Measurements from ENCODE around the gene BRD3OS.

BRD3OS gene

GRCh38 chr9:134007150-134007549, 18.1 kb upstream of the BRD3OS start:
- FAIRE-seq, result no peak

- FAIRE-seq, result no peak
Observed at GRCh38 chr9:134007571-134007970, 17.7 kb upstream of the BRD3OS start.

GRCh38 chr9:134010310-134011173, 14.7 kb upstream of the BRD3OS start:
- no peak for FAIRE-seq

GRCh38 chr9:134011401-134011800, 13.9 kb upstream of the BRD3OS start:
- FAIRE-seq, result no peak

- no peak for FAIRE-seq
Observed at GRCh38 chr9:134014946-134015345, 10.3 kb upstream of the BRD3OS start.

- FAIRE-seq, result no peak
Observed at GRCh38 chr9:134024214-134024792, 978 bp upstream of the BRD3OS start.

- no peak for FAIRE-seq
Observed at GRCh38 chr9:134025606-134026541, 593 bp downstream of the BRD3OS start.

- no peak for FAIRE-seq
Observed at GRCh38 chr9:134026581-134026980, 1.3 kb downstream of the BRD3OS start.

- no peak for FAIRE-seq
Observed at GRCh38 chr9:134026981-134027380, 1.7 kb downstream of the BRD3OS start.

GRCh38 chr9:134027561-134027960, 2.3 kb downstream of the BRD3OS start:
- FAIRE-seq, result no peak

- no peak for FAIRE-seq
Observed at GRCh38 chr9:134028076-134028475, 2.8 kb downstream of the BRD3OS start.

- no peak for FAIRE-seq
Observed at GRCh38 chr9:134028575-134029247, 3.4 kb downstream of the BRD3OS start.

- FAIRE-seq, result no peak
Observed at GRCh38 chr9:134029248-134030226, 4.3 kb downstream of the BRD3OS start.

- FAIRE-seq, result no peak
Observed at GRCh38 chr9:134030821-134031470, 5.7 kb downstream of the BRD3OS start.

- FAIRE-seq, result no peak
Observed at GRCh38 chr9:134031783-134032182, 6.5 kb downstream of the BRD3OS start.

GRCh38 chr9:134032456-134033222, 7.4 kb downstream of the BRD3OS start:
- FAIRE-seq, result no peak

- no peak for FAIRE-seq
Observed at GRCh38 chr9:134033516-134034214, 8.4 kb downstream of the BRD3OS start.

GRCh38 chr9:134034215-134035040, 9.1 kb downstream of the BRD3OS start:
- no peak for FAIRE-seq
